Measurements from ENCODE around the gene NMT2. TPM values are rescaled to one million over a fixed set of nuclear protein-coding genes. Genes with fewer than 3 reads are reported as not detected.

The NMT2 gene
- polyA plus RNA-seq, 2 of the 4 experiments (the other 2 are of a cell fraction) = 14.7 to 19.6 TPM

GRCh38 chr10:15188603-15189002 lies 20.1 kb upstream of the NMT2 start:
- TF ChIP-seq TFCP2L1 (CRISPR knock-in tag; IDR thresholded peaks at IDR 0.05) (no peak), CEBPB (IDR thresholded peaks at IDR 0.05) (no peak), RAD21 (conservative IDR thresholded peaks at IDR 0.05 in 1 of 2, IDR thresholded peaks at IDR 0.05 in 1 of 2) (no peak), RNF2 (IDR thresholded peaks at IDR 0.05; ENCODE audit: borderline replicate concordance, low read depth) (no peak), ESRRA (IDR thresholded peaks at IDR 0.05; ENCODE audit: borderline replicate concordance, low read length) (no peak), POLR2AphosphoS2 (conservative IDR thresholded peaks at IDR 0.05; ENCODE audit: low read length) (no peak), EP300 (IDR thresholded peaks at IDR 0.05) (no peak), EHF (CRISPR knock-in tag; IDR thresholded peaks at IDR 0.05) (no peak), TP53 (CRISPR knock-in tag; IDR thresholded peaks at IDR 0.05) (no peak), CHD4 (IDR thresholded peaks at IDR 0.05; ENCODE audit: borderline replicate concordance) (no peak), CHD2 (IDR thresholded peaks at IDR 0.05; ENCODE audit: low read length, partially characterized antibody) (no peak), CBX8 (IDR thresholded peaks at IDR 0.05) (no peak), NPAS2 (CRISPR knock-in tag; IDR thresholded peaks at IDR 0.05; ENCODE audit: borderline replicate concordance) (no peak), HOXA7 (CRISPR knock-in tag; IDR thresholded peaks at IDR 0.05) (no peak), JUN (IDR thresholded peaks at IDR 0.05) (no peak)
- TF ChIP-seq, protein P1, sequence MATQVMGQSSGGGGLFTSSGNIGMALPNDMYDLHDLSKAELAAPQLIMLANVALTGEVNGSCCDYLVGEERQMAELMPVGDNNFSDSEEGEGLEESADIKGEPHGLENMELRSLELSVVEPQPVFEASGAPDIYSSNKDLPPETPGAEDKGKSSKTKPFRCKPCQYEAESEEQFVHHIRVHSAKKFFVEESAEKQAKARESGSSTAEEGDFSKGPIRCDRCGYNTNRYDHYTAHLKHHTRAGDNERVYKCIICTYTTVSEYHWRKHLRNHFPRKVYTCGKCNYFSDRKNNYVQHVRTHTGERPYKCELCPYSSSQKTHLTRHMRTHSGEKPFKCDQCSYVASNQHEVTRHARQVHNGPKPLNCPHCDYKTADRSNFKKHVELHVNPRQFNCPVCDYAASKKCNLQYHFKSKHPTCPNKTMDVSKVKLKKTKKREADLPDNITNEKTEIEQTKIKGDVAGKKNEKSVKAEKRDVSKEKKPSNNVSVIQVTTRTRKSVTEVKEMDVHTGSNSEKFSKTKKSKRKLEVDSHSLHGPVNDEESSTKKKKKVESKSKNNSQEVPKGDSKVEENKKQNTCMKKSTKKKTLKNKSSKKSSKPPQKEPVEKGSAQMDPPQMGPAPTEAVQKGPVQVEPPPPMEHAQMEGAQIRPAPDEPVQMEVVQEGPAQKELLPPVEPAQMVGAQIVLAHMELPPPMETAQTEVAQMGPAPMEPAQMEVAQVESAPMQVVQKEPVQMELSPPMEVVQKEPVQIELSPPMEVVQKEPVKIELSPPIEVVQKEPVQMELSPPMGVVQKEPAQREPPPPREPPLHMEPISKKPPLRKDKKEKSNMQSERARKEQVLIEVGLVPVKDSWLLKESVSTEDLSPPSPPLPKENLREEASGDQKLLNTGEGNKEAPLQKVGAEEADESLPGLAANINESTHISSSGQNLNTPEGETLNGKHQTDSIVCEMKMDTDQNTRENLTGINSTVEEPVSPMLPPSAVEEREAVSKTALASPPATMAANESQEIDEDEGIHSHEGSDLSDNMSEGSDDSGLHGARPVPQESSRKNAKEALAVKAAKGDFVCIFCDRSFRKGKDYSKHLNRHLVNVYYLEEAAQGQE (IDR thresholded peaks at IDR 0.05) = no peak
- WGBS (ENCODE audit: missing lambda C conversion rate) = 90% methylated on average over 5 of the region's 5 CpGs
- Histone ChIP-seq H3K4me1 (no peaks in the 10 kb centered on the region), H3K4me2 (no peak overlapping the region), H3K27ac (no peak overlapping the region), H3K4me3 (no peak overlapping the region), H3K9me3 (no peaks in the 10 kb centered on the region)
- CTCF ChIA-PET = no interaction called here
- FAIRE-seq (no peak), ATAC-seq (no peak), DNase-seq (ENCODE audit: low read depth in 1 of 2, low spot score in 1 of 2) (no peak)
- POLR2A ChIA-PET = no interaction called here

DNA sequence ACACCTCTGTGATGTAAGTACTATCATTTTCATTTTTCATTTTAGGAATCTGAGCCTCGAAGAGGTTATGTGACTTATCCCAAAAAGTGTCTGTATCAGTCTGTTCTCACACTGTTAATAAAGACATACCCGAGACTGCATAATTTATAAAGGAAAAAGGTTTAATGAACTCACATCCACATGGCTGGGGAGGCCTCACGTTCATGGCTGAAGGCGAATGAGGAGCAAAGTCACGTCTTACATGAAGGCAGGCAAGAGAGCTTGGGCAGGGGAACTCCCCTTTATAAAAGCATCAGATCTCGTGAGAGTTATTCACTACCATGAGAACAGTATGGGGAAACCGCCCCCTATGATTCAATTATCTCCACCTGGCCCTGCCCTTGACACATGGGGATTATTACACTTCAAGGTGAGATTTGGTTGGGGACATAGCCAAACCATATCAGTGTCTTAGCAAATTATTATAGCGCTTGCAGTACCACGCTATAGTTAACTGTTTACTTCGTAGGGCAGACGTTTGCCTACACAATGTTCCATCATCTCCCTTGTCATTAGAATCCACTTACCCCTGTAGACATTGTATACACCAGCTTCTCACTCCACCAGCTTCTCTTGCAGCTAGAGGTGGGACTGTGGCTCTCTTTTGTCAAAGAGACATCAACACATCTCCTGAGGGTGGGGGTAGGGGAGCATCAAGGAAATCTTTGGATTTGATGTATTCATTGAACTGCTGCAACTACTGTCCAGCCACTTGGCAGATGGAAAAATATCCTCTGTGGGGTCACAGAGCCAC lies 15.4 kb upstream of the NMT2 start:
- CTCF ChIA-PET = interaction anchor here (0.6 to 1.0 kb wide), 2 partner anchors 12 to 15 kb away, joined by 3 to 4 read pairs; no protein-coding TSS in a partner anchor
- ATAC-seq (no peak), DNase-seq (ENCODE audit: low read depth in 1 of 2, low spot score in 1 of 2) (no peak), FAIRE-seq (no peak)
- Histone ChIP-seq H3K27ac (no peak overlapping the region), H3K4me1 (peaks cover 9% of the 10 kb centered on the region; the same call in 1 of the 3 replicates), H3K4me2 (no peak overlapping the region), H3K9me3 (no peaks in the 10 kb centered on the region), H3K4me3 (no peak overlapping the region)
- 76% methylated on average over 11 of the region's 11 CpGs for WGBS (ENCODE audit: missing lambda C conversion rate)
- TF ChIP-seq RFX5 (IDR thresholded peaks at IDR 0.05) (no peak), MAFK (IDR thresholded peaks at IDR 0.05; ENCODE audit: partially characterized antibody) (no peak), POLR2AphosphoS2 (conservative IDR thresholded peaks at IDR 0.05; ENCODE audit: low read length) (no peak), RCOR1 (IDR thresholded peaks at IDR 0.05; ENCODE audit: low read depth, low read length) (no peak), HOXA7 (CRISPR knock-in tag; IDR thresholded peaks at IDR 0.05) (no peak), HEYL (CRISPR knock-in tag; IDR thresholded peaks at IDR 0.05) (no peak), NR3C1 (IDR thresholded peaks at IDR 0.05) (no peak), ZSCAN20 (CRISPR knock-in tag; IDR thresholded peaks at IDR 0.05) (no peak), SREBF2 (IDR thresholded peaks at IDR 0.05) (no peak), KDM1A (IDR thresholded peaks at IDR 0.05; ENCODE audit: low read depth) (no peak)
- TF ChIP-seq, protein P2, sequence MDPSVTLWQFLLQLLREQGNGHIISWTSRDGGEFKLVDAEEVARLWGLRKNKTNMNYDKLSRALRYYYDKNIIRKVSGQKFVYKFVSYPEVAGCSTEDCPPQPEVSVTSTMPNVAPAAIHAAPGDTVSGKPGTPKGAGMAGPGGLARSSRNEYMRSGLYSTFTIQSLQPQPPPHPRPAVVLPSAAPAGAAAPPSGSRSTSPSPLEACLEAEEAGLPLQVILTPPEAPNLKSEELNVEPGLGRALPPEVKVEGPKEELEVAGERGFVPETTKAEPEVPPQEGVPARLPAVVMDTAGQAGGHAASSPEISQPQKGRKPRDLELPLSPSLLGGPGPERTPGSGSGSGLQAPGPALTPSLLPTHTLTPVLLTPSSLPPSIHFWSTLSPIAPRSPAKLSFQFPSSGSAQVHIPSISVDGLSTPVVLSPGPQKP (IDR thresholded peaks at IDR 0.05; ENCODE audit: low read depth, low read length) = no peak
- POLR2A ChIA-PET = no interaction called here
